Loucy (cell line): ENCODE results near the gene CALML3.

ENCODE experiments used
- EZH2phosphoT487 ChIP-seq: fragments of 200-600 bp; IDR thresholded peaks from 2 replicates; pipeline ENCODE4 v1.6.1; 2018; ENCODE audit warnings: antibody characterized with exemption, mild to moderate bottlenecking, moderate library complexity, borderline replicate concordance
- TF ChIP-seq, protein P1 (sequence below): fragments of 200-600 bp; sonication (generic); conservative IDR thresholded peaks from 2 replicates; pipeline ENCODE4 v1.5.1; 2014; ENCODE audit warnings: mild to moderate bottlenecking, antibody characterized with exemption, low read length

DNA sequence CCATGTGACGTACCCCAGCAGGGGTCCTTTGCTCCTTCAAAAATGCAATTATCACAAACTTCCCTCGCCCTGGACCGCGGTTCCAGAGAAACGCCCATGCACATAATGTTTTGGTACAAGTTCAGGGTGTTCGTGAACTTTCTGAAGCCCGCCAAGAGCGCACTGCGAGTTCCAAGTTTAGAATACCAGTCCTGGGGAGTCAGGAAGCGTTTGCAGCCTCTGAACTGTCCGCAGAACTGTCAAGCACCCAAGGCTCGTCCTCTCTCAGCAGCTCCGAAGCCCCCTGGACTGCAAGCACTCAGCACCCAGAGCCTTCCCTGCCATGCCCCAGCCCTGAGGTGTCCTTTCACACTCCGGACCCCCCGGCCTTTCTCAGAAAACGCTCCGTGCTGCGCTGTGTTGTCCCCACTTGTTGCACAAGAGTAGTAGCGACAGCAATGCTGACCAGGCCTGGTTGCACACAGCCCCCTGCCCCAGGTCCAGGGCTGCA lies 30.3 kb downstream of the CALML3 start:
- TF ChIP-seq, protein P1, sequence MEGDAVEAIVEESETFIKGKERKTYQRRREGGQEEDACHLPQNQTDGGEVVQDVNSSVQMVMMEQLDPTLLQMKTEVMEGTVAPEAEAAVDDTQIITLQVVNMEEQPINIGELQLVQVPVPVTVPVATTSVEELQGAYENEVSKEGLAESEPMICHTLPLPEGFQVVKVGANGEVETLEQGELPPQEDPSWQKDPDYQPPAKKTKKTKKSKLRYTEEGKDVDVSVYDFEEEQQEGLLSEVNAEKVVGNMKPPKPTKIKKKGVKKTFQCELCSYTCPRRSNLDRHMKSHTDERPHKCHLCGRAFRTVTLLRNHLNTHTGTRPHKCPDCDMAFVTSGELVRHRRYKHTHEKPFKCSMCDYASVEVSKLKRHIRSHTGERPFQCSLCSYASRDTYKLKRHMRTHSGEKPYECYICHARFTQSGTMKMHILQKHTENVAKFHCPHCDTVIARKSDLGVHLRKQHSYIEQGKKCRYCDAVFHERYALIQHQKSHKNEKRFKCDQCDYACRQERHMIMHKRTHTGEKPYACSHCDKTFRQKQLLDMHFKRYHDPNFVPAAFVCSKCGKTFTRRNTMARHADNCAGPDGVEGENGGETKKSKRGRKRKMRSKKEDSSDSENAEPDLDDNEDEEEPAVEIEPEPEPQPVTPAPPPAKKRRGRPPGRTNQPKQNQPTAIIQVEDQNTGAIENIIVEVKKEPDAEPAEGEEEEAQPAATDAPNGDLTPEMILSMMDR = no peak
- no peak for TF ChIP-seq EZH2phosphoT487
